T-cell (primary cell): ENCODE measurements around the gene DNAJB11. TPM values are rescaled to one million over a fixed set of nuclear protein-coding genes. Genes with fewer than 3 reads are reported as not detected.

ENCODE experiments used
- ATAC-seq, 4 experiments: fragments of 200-7000 bp in 3 of 4; fragments of 150-1000 bp in 1 of 4; cut with Tn5 transposase; replicated peaks in 1 of 4; 1 replicate in 3 of 4; 2 replicates in 1 of 4; pipeline ENCODE4 v1.10.0; 2021; ENCODE audit warnings: moderate library complexity in 3 of 4, mild to moderate bottlenecking in 2 of 4, moderate number of reproducible peaks in 1 of 4
- CTCF ChIA-PET, 2 donors: fragments of 300-600 bp; sonication (Branson Sonifier 250); formaldehyde crosslinking; loops; one replicate each; lab custom pipeline; 2022; ENCODE audit warnings: antibody characterized with exemption in 2 of 2; lab: Charles Lee
- POLR2A ChIA-PET, 2 donors: fragments of 300-600 bp; sonication (Branson Sonifier 250); formaldehyde crosslinking; loops; one replicate each; lab custom pipeline; 2022; ENCODE audit warnings: antibody characterized with exemption in 2 of 2; lab: Charles Lee
- DNase-seq, 35 experiments: peaks; one replicate each; pipeline versions ENCODE4 v3.0.0 to v3.0.0-alpha.2; 2013 to 2023
- H3K27ac ChIP-seq: one replicate; pipeline ENCODE4 v1.5.1; 2013; ENCODE audit warnings: low read length
- H3K27me3 ChIP-seq, 2 experiments: replicated peaks in 1 of 2; 1 replicate in 1 of 2; 2 replicates in 1 of 2; pipeline versions ENCODE4 v1.6.1 to v1.7.0; 2013; ENCODE audit warnings: low read length in 1 of 2, mixed read lengths in 1 of 2; ENCODE audit not compliant: control insufficient read depth in 2 of 2, insufficient read depth in 2 of 2; ENCODE audit errors: extremely low read depth in 1 of 2
- H3K36me3 ChIP-seq, 2 donors: 1 replicate in 1 of 2; 2 replicates in 1 of 2; pipeline versions ENCODE4 v1.6.1 to v1.7.0; 2013; ENCODE audit warnings: low read length in 1 of 2; ENCODE audit not compliant: control insufficient read depth in 2 of 2, insufficient read depth in 1 of 2; ENCODE audit errors: extremely low read depth in 1 of 2
- H3K4me1 ChIP-seq, 2 experiments: 1 replicate in 1 of 2; 2 replicates in 1 of 2; pipeline versions ENCODE4 v1.6.1 to v1.7.0; 2013; ENCODE audit warnings: low read length in 2 of 2, mixed read lengths in 1 of 2; ENCODE audit not compliant: insufficient read depth in 2 of 2, control insufficient read depth in 1 of 2; ENCODE audit errors: extremely low read depth in 1 of 2
- H3K4me3 ChIP-seq, 2 donors: 1 replicate in 1 of 2; 2 replicates in 1 of 2; pipeline versions ENCODE4 v1.5.1 to v1.7.0; 2013; ENCODE audit warnings: mild to moderate bottlenecking in 2 of 2, low read length in 1 of 2, moderate library complexity in 1 of 2; ENCODE audit not compliant: control insufficient read depth in 1 of 2; ENCODE audit errors: extremely low read depth in 1 of 2
- H3K9me3 ChIP-seq: 2 replicates; pipeline ENCODE4 v1.7.0; 2013
- H3K27ac Mint-ChIP-seq, 2 donors: one replicate each; pipeline ENCODE4 v1.8.0; 2020 to 2021; ENCODE audit warnings: mild to moderate bottlenecking in 2 of 2, mixed read lengths in 2 of 2
- H3K27me3 Mint-ChIP-seq, 2 donors: one replicate each; pipeline ENCODE4 v1.8.0; 2021 to 2022; ENCODE audit warnings: mixed read lengths in 2 of 2
- H3K36me3 Mint-ChIP-seq: one replicate; pipeline ENCODE4 v1.8.0; 2021; ENCODE audit warnings: mixed read lengths
- H3K4me1 Mint-ChIP-seq, 3 donors: one replicate each; pipeline ENCODE4 v1.8.0; 2020 to 2022; ENCODE audit warnings: mixed read lengths in 3 of 3, mild to moderate bottlenecking in 1 of 3
- H3K4me3 Mint-ChIP-seq, 3 donors: one replicate each; pipeline ENCODE4 v1.8.0; 2020 to 2022; ENCODE audit warnings: mild to moderate bottlenecking in 3 of 3, mixed read lengths in 3 of 3, moderate library complexity in 3 of 3
- H3K9me3 Mint-ChIP-seq, 3 donors: one replicate each; pipeline ENCODE4 v1.8.0; 2020 to 2022; ENCODE audit warnings: mixed read lengths in 3 of 3
- WGBS: methylation state at CpG from one replicate; pipeline ENCODE4 v1.1.5; 2013; ENCODE audit warnings: missing lambda C conversion rate; ENCODE audit not compliant: insufficient coverage; 5-methylcytosine and 5-hydroxymethylcytosine counted together
- total RNA-seq, 35 experiments: library from RNA in 6 of 35; stranded (reverse) in 6 of 35; fragments of 120-200 nt in 1 of 35; gene quantifications; one replicate each; pipeline versions ENCODE4 v1.2.1 to v1.2.4 and lab custom pipeline; 2013 to 2026

DNAJB11 gene
- total RNA-seq, 5 donors from 2014 or later (not counting 1 experiment from before 2014, with no cell fraction given): 28.7 to 65.4 (median 31.7) TPM

- H3K4me3 Mint-ChIP-seq: no peak overlapping the region
- ATAC-seq (no peak), DNase-seq (no peak)
- CTCF ChIA-PET: interaction anchor here (0.7 to 4.2 kb wide), 2 partner anchors 8 to 700 kb away, joined by 4 to 21 read pairs; partner anchors contain the start of gene AHSG (in 1 of the 2)
- POLR2A ChIA-PET: no interaction called here
- peaks cover 4 to 5% (median 4%) of the 10 kb centered on the region in 3 donors for H3K4me1 Mint-ChIP-seq
- peaks cover 12 to 21% of the 10 kb centered on the region in 2 donors for H3K27me3 Mint-ChIP-seq
- no peaks in the 10 kb centered on the region for H3K9me3 Mint-ChIP-seq
- Histone ChIP-seq H3K27ac (no peak overlapping the region), H3K4me1 (peaks cover 0 to 5% of the 10 kb centered on the region in 2 experiments), H3K36me3 (no peaks in the 10 kb centered on the region), H3K27me3 (peaks cover 0 to 31% of the 10 kb centered on the region in 2 experiments), H3K9me3 (no peaks in the 10 kb centered on the region), H3K4me3 (no peak overlapping the region)
- no peak overlapping the region for H3K27ac Mint-ChIP-seq
- WGBS: 74% methylated on average over 3 of the region's 7 CpGs
- H3K36me3 Mint-ChIP-seq: no peaks in the 10 kb centered on the region
Observed at GRCh38 chr3:186621894-186622650, 51.6 kb downstream of the DNAJB11 start.

GRCh38 chr3:186622651-186623310 lies 52.3 kb downstream of the DNAJB11 start:
- Mint-ChIP-seq H3K4me3 (no peak overlapping the region), H3K4me1 (no peaks in the 10 kb centered on the region), H3K27ac (no peak overlapping the region), H3K9me3 (no peaks in the 10 kb centered on the region), H3K36me3 (no peaks in the 10 kb centered on the region), H3K27me3 (peaks cover 12 to 19% of the 10 kb centered on the region in 2 donors)
- 20% methylated on average over 1 of the region's 2 CpGs for WGBS
- ATAC-seq (no peak), DNase-seq (no peak)
- no peaks in the 10 kb centered on the region for H3K4me1 ChIP-seq
- ChIA-PET POLR2A (no interaction called here), CTCF (interaction anchor here in 1 of 2 donors (0.8 to 4.2 kb wide), 2 partner anchors 8 to 199 kb away, joined by 3 to 21 read pairs; partner anchors contain the start of gene AHSG)
- H3K36me3 ChIP-seq: no peaks in the 10 kb centered on the region
- H3K27me3 ChIP-seq: peaks cover 0 to 27% of the 10 kb centered on the region in 2 experiments
- no peak overlapping the region for H3K4me3 ChIP-seq
- H3K9me3 ChIP-seq: no peaks in the 10 kb centered on the region
- no peak overlapping the region for H3K27ac ChIP-seq

GRCh38 chr3:186624598-186624997 lies 54.1 kb downstream of the DNAJB11 start:
- no peak overlapping the region for H3K27ac Mint-ChIP-seq
- H3K27ac ChIP-seq: no peak overlapping the region
- no peaks in the 10 kb centered on the region for H3K4me1 ChIP-seq
- WGBS: 64% methylated on average over 4 of the region's 4 CpGs
- H3K9me3 Mint-ChIP-seq: no peaks in the 10 kb centered on the region
- peaks cover 0 to 16% of the 10 kb centered on the region in 2 experiments for H3K27me3 ChIP-seq
- H3K4me1 Mint-ChIP-seq: no peaks in the 10 kb centered on the region
- no peak for ATAC-seq
- no peak for DNase-seq
- no peaks in the 10 kb centered on the region for H3K36me3 ChIP-seq
- no peaks in the 10 kb centered on the region for H3K9me3 ChIP-seq
- POLR2A ChIA-PET: interaction anchor here in 1 of 2 donors (0.7 kb wide), 1 partner anchor 148 kb away, joined by 3 read pairs; no protein-coding TSS in a partner anchor
- no peaks in the 10 kb centered on the region for H3K36me3 Mint-ChIP-seq
- no peak overlapping the region for H3K4me3 Mint-ChIP-seq
- peaks cover 9 to 11% of the 10 kb centered on the region in 2 donors for H3K27me3 Mint-ChIP-seq
- no peak overlapping the region for H3K4me3 ChIP-seq
- CTCF ChIA-PET: interaction anchor here (1.0 to 4.2 kb wide), 2 partner anchors 9 to 10 kb away, joined by 3 to 21 read pairs; partner anchors contain the start of gene AHSG (in 1 of the 2)

GRCh38 chr3:186625600-186626042 lies 55.1 kb downstream of the DNAJB11 start:
- Mint-ChIP-seq H3K4me3 (no peak overlapping the region), H3K27me3 (peaks cover 14 to 15% of the 10 kb centered on the region in 2 donors), H3K27ac (no peak overlapping the region), H3K9me3 (no peaks in the 10 kb centered on the region), H3K4me1 (no peaks in the 10 kb centered on the region), H3K36me3 (no peaks in the 10 kb centered on the region)
- no peak for DNase-seq
- no peak overlapping the region for H3K27ac ChIP-seq
- ATAC-seq: no peak
- POLR2A ChIA-PET: interaction anchor here in 1 of 2 donors (0.6 kb wide), 1 partner anchor 15 kb away, joined by 3 read pairs; no protein-coding TSS in a partner anchor
- H3K36me3 ChIP-seq: no peaks in the 10 kb centered on the region
- H3K4me1 ChIP-seq: no peaks in the 10 kb centered on the region
- no peaks in the 10 kb centered on the region for H3K9me3 ChIP-seq
- no peak overlapping the region for H3K4me3 ChIP-seq
- H3K27me3 ChIP-seq: peaks cover 0 to 9% of the 10 kb centered on the region in 2 experiments
- CTCF ChIA-PET: interaction anchor here (0.7 to 4.2 kb wide), 3 partner anchors 9 to 11 kb away, joined by 3 to 21 read pairs (median 3); partner anchors contain the start of gene AHSG (in 1 of the 2)
- 63% methylated on average over 3 of the region's 4 CpGs for WGBS

GRCh38 chr3:186626254-186626847 lies 55.8 kb downstream of the DNAJB11 start:
- Histone ChIP-seq H3K4me1 (no peaks in the 10 kb centered on the region), H3K36me3 (no peaks in the 10 kb centered on the region), H3K27ac (no peak overlapping the region), H3K4me3 (no peak overlapping the region), H3K9me3 (no peaks in the 10 kb centered on the region), H3K27me3 (peaks cover 0 to 7% of the 10 kb centered on the region in 2 experiments)
- Mint-ChIP-seq H3K27me3 (peaks cover 15 to 21% of the 10 kb centered on the region in 2 donors), H3K4me1 (no peaks in the 10 kb centered on the region), H3K36me3 (no peaks in the 10 kb centered on the region), H3K9me3 (no peaks in the 10 kb centered on the region), H3K4me3 (no peak overlapping the region), H3K27ac (no peak overlapping the region)
- 71% methylated on average over 5 of the region's 7 CpGs for WGBS
- ChIA-PET CTCF (interaction anchor here in 1 of 2 donors (0.7 to 4.2 kb wide), 2 partner anchors 9 to 12 kb away, joined by 3 to 21 read pairs; partner anchors contain the start of gene AHSG), POLR2A (no interaction called here)
- DNase-seq: no peak
- no peak for ATAC-seq
